KMS-11 (cell line): ENCODE data around the gene DIAPH2.

Experiments used
- H2AFZ ChIP-seq: fragments of 200-600 bp; sonication (generic); 2 replicates; pipeline ENCODE4 v1.6.1; 2016; ENCODE audit warnings: antibody characterized with exemption, mixed run types, low read depth
- H3K27ac ChIP-seq: fragments of 200-600 bp; sonication (generic); 2 replicates; pipeline ENCODE4 v1.6.1; 2016; ENCODE audit warnings: mild to moderate bottlenecking, mixed run types
- H3K27me3 ChIP-seq: fragments of 200-600 bp; sonication (generic); 2 replicates; pipeline ENCODE4 v1.6.1; 2017; ENCODE audit warnings: mild to moderate bottlenecking, low read depth, mixed run types, moderate library complexity; ENCODE audit not compliant: insufficient read depth
- H3K36me3 ChIP-seq: fragments of 200-600 bp; sonication (generic); 2 replicates; pipeline ENCODE4 v1.6.1; 2017; ENCODE audit warnings: mild to moderate bottlenecking, mixed run types; ENCODE audit not compliant: insufficient read depth
- H3K4me1 ChIP-seq: fragments of 200-600 bp; sonication (generic); 2 replicates; pipeline ENCODE4 v1.6.1; 2016; ENCODE audit warnings: mild to moderate bottlenecking, low read depth, mixed run types; ENCODE audit not compliant: poor library complexity, severe bottlenecking
- H3K4me2 ChIP-seq: fragments of 200-600 bp; sonication (generic); 2 replicates; pipeline ENCODE4 v1.7.0; 2016; ENCODE audit warnings: mild to moderate bottlenecking, mixed run types
- H3K4me3 ChIP-seq: fragments of 200-600 bp; sonication (generic); IDR thresholded peaks from 2 replicates; pipeline ENCODE4 v1.6.1; 2017; ENCODE audit warnings: low read depth, low read length, mixed read lengths; ENCODE audit not compliant: insufficient read depth
- H3K79me2 ChIP-seq: fragments of 200-600 bp; sonication (generic); 2 replicates; pipeline ENCODE4 v1.6.1; 2016; ENCODE audit warnings: low read depth, mixed run types; ENCODE audit not compliant: insufficient read depth
- H3K9ac ChIP-seq: fragments of 200-600 bp; sonication (generic); 2 replicates; pipeline ENCODE4 v1.6.1; 2016; ENCODE audit warnings: mild to moderate bottlenecking, mixed run types
- H4K20me1 ChIP-seq: fragments of 200-600 bp; sonication (generic); 2 replicates; pipeline ENCODE4 v1.6.1; 2016; ENCODE audit warnings: mild to moderate bottlenecking, mixed run types; ENCODE audit not compliant: insufficient read depth
- TF ChIP-seq, protein P1 (sequence below): fragments of 200-600 bp; sonication (generic); conservative IDR thresholded peaks from 2 replicates; pipeline ENCODE4 v1.6.1; 2017; ENCODE audit warnings: low read depth, mild to moderate bottlenecking, antibody characterized with exemption, low read length, moderate library complexity, mixed read lengths

Gene DIAPH2

DNA sequence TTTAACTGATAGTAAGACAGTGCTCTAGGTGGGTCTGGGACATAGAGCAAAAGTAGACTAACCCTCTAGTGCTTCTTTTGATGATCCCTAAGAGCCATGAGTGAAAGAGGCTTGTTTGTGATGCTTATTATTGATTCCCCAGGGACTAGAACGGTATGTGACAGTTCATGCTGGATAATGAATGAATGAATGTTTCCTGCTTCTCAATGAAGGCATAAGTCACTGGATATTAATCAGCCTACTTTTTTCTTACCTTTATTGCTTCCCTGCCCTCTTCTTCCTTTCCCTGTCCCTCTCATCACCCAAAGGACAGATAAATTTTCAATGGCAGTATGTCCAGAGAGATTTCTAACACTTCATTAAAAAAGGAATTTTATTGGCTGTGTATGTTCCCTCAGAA is 685.3 kb downstream of the DIAPH2 start:
- Histone ChIP-seq H3K4me3 (no peak overlapping the region), H3K4me1 (no peaks in the 10 kb centered on the region), H3K36me3 (no peaks in the 10 kb centered on the region), H3K79me2 (no peaks in the 10 kb centered on the region), H3K9ac (no peak overlapping the region), H3K27me3 (no peaks in the 10 kb centered on the region), H3K4me2 (no peak overlapping the region), H3K27ac (no peak overlapping the region), H2AFZ (no peak overlapping the region), H4K20me1 (no peaks in the 10 kb centered on the region)
- TF ChIP-seq, protein P1, sequence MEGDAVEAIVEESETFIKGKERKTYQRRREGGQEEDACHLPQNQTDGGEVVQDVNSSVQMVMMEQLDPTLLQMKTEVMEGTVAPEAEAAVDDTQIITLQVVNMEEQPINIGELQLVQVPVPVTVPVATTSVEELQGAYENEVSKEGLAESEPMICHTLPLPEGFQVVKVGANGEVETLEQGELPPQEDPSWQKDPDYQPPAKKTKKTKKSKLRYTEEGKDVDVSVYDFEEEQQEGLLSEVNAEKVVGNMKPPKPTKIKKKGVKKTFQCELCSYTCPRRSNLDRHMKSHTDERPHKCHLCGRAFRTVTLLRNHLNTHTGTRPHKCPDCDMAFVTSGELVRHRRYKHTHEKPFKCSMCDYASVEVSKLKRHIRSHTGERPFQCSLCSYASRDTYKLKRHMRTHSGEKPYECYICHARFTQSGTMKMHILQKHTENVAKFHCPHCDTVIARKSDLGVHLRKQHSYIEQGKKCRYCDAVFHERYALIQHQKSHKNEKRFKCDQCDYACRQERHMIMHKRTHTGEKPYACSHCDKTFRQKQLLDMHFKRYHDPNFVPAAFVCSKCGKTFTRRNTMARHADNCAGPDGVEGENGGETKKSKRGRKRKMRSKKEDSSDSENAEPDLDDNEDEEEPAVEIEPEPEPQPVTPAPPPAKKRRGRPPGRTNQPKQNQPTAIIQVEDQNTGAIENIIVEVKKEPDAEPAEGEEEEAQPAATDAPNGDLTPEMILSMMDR, result no peak

DNA sequence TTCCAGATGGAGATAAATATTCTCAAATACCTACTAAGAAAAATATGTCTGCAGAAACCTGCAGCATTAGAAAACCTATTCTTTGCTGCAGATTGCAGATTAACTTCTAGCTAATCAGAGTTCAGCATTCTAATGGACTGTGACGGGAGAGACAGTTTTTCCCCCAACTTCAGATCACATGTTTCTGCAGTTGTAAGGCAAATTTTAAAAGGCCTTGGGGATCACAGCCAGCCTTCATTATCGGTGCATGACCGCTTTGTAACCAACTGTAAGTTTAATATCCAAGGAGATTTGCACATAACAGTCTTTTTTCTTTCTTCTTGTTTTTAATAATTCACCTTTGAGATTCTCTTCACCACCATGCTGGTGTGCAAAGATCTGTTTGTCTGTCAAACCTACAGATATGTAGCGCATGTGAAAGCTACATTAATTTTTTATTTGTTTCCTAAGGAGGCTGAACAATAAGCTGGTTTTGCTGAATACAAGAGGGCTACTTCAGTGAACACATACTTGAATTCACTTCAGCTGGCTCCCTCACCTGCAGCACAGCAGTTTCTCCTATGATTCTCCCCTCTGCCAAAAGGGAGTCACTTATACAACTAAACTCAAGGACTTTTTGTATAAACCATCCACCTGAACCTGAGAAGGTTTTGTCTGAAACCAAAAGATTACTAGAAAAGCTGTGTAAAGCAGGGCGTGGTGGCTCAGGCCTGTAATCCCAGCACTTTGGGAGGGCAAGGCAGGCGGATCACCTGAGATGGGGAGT is 687.5 kb downstream of the DIAPH2 start:
- Histone ChIP-seq H3K4me2 (no peak overlapping the region), H3K4me1 (no peaks in the 10 kb centered on the region)

DNA sequence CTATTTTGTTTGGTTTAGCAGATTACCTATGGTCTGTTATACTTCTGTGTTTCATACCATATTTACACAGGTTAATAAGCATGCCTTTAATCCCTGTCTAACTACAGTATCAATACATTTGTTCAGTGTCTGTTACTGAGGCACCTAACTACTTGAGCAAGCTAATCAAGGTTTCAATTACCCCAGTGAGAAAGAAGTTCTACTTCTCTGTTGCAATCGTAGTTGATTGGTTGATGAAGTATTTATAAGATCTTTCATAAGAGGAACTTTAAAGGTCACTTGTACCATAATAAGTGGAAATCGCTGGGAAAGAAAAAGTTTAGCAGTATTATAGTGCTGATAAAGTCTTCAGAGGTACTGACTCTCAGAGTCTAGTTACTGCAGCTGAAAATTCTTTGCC is 689.6 kb downstream of the DIAPH2 start:
- TF ChIP-seq, protein P1, result no peak
- Histone ChIP-seq H3K36me3 (no peaks in the 10 kb centered on the region), H3K4me2 (no peak overlapping the region), H3K27ac (no peak overlapping the region), H3K27me3 (no peaks in the 10 kb centered on the region), H4K20me1 (no peaks in the 10 kb centered on the region), H2AFZ (no peak overlapping the region), H3K4me3 (no peak overlapping the region), H3K4me1 (no peaks in the 10 kb centered on the region), H3K9ac (no peak overlapping the region), H3K79me2 (no peaks in the 10 kb centered on the region)

More for the DNA sequence above, 687.5 kb downstream of the DIAPH2 start:
- Histone ChIP-seq H4K20me1 (no peaks in the 10 kb centered on the region), H3K4me3 (no peak overlapping the region), H3K9ac (no peak overlapping the region), H3K27me3 (no peaks in the 10 kb centered on the region), H3K36me3 (no peaks in the 10 kb centered on the region), H2AFZ (no peak overlapping the region), H3K27ac (no peak overlapping the region), H3K79me2 (no peaks in the 10 kb centered on the region)
- TF ChIP-seq, protein P1, result no peak

DNA sequence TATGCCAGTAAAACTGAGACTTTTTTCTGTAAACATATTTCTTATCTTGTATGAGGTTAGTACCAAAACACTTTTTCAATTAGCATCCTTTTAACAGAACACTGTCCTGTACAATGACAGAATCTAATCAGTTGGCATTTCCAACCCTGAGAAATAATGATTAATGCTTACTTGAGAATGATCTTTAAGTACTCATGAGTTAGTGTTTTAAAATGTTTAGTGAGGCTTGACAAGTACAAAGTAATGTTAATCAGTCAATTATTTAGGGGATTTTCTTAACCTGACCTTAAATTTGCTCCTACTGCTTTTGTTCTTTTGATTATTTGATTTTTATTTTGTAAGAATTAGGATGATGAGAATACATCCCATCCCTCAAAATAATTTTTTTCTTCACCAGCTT is 695.6 kb downstream of the DIAPH2 start:
- H4K20me1 ChIP-seq, result no peaks in the 10 kb centered on the region
- no peak overlapping the region for H2AFZ ChIP-seq
- H3K9ac ChIP-seq, result no peak overlapping the region
- no peaks in the 10 kb centered on the region for H3K36me3 ChIP-seq
- no peak overlapping the region for H3K4me3 ChIP-seq
- H3K4me1 ChIP-seq, result no peaks in the 10 kb centered on the region
- H3K27me3 ChIP-seq, result no peaks in the 10 kb centered on the region
- TF ChIP-seq, protein P1, result no peak
- H3K27ac ChIP-seq, result no peak overlapping the region
- H3K79me2 ChIP-seq, result no peaks in the 10 kb centered on the region
- H3K4me2 ChIP-seq, result no peak overlapping the region
